LHCN-M2 (cell line): ENCODE measurements around the gene MAGOH. TPM values are rescaled to one million over a fixed set of nuclear protein-coding genes. Genes with fewer than 3 reads are reported as not detected.
"Not testable (repeated sequence)": the region's sequence is repeated elsewhere in the genome, so short reads cannot be mapped to it uniquely, and the experiment has no call there.

Source experiments
- DNase-seq: peaks from one replicate; pipeline ENCODE4 v3.0.0-alpha.2; 2012; ENCODE audit warnings: low read depth
- total RNA-seq: library from RNA; depleted of rRNA; stranded (reverse); fragments of >200 nt; gene quantifications from 2 replicates; pipeline ENCODE4 v1.2.3, GENCODE V29; 2014

Gene MAGOH
- total RNA-seq, 1 experiment from 2014 or later: 36.5 TPM

DNA sequence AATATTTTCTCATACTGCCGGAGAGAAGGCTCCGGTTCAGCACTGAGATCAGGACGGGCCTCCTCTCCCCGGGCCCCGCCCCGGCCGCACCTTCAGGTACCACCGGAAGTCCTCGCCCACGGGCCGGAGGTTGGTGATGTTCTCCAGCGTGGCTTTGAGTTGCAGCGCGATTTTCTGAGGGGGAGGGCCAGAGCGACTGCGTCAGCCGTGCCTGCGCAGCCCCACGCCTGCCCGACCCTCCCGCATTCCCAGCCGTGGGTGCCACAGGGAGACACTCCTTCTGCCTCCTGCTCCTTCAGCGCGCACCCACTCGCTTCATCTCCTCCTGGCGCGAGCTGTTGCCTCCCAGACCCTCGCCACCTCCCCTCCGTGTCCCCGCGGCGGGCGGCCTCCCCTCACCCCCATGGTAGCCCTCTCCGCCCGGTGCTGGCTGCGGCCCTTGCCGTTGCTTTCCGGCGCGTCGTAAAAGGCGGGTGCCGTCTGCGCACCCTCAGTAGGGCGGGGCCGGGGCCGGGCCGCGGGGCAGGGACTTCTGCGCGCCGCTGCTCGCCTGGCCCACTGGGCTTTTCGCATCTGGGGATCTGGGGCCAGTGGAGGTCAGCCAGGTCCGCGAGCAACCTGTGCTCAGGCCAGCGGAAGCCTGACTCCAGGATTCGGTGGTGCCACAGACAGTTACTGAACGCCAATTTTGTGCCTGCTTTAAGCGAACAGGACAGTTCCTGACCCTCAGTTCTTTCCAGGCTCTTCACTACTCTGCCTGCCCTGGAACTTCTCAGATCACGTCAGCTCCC, 18.0 kb downstream of the MAGOH start, which contains the start of gene CZIB:
TSS of gene CZIB (minus strand) at position 464 of the 791 bp plus-strand sequence. CDS start at position 405, 59 bp downstream.
- peak; percentile 83 for DNase-seq

DNA sequence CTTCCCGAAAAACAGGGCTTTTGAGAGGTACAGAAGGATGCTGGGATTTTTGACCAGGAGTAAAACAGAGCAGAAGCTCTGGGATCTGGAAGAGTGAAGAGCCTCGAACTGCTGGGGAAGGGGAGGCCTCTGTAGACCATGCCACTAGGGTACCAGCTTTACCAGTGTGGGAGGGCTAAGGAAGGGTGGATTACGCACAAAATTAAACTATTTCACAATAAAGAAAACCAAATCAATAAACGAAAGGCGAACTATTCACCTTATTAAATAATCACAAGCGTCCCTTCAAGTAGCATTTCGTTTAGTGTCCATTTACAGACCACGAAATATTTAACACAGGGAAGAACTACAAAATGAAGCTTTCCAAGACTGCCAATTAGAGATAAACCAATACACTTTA, 18.6 kb downstream of the MAGOH start:
- DNase-seq: no peak

DNA sequence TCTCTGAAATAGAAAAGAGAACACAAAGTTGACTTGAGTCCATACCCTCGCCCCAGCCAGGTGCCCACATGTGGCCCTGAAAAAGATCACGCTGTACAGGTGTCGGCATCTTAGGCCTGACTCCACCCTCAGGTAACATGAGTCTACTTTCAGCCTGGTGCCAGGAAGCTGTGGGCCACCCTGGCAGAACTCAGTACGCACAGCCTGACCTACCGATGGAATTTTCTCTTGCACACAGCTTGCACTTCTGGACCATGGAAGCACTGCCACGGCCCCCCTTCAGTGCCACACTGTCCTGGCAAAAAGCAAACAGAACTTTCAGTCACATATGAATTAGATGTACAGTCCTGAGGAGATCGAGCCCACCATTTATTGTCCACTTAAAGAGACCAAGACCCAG, 20.1 kb downstream of the MAGOH start:
- DNase-seq: no peak

DNA sequence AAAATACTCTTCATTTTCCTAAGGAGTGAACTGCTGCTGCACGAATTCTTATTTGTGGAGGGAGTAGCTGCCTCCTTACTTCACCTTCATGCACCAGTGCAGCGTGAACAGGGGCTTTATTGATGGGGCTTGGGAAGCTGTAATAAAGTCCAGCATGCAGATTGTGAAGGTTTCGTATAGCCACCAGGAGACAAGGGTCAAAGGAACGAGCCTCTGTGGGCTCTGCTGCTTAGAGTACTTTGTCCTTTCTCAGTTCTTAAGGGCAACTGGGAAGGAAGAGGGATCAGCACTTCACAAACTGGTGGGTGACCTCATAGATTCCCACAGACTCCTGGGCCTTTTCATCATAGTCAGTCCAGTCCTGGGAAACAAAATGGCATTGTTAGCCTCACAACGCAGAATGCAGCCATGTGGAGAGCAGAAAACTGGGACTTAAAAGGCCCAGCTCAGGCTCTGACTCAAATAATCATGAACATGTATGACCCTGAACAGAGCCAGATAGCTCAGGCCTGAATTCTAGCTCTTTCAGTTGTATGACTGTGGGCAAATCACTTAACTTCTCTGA, 23.9 kb downstream of the MAGOH start:
- no peak for DNase-seq

DNA sequence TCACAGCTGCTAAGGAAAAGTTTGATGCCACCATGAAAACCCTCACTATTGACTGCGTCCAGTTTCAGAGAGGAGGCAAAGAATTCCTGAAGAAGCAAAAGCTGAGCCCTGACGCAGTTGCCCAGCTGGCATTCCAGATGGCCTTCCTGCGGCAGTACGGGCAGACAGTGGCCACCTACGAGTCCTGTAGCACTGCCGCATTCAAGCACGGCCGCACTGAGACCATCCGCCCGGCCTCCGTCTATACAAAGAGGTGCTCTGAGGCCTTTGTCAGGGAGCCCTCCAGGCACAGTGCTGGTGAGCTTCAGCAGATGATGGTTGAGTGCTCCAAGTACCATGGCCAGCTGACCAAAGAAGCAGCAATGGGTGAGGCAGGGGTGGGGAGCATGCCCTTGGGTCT, 27.4 kb downstream of the MAGOH start:
- no peak for DNase-seq

DNA sequence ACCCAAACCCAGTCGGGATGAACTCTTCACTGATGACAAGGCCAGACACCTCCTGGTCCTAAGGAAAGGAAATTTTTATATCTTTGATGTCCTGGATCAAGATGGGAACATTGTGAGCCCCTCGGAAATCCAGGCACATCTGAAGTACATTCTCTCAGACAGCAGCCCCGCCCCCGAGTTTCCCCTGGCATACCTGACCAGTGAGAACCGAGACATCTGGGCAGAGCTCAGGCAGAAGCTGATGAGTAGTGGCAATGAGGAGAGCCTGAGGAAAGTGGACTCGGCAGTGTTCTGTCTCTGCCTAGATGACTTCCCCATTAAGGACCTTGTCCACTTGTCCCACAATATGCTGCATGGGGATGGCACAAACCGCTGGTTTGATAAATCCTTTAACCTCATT, 28.0 kb downstream of the MAGOH start:
- no peak for DNase-seq

DNA sequence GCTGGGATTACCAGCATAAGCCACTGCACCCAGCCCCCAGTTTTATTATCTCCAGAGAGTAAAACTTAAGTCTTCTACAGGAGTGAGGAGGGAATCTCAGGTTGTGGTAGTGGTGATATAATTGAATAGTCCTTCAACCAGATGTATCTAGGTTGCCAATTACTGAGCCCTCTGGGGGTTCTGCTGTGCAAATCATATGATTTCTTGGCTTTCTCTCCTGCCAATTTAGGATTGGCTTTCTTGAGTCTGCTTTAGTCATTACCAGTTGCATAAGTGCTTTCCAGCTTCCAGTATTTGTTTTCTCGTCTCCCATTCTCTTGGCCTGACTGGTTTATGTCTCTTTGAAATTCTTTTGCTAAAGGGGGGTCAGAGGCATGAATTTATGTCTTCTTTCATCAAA, 30.6 kb downstream of the MAGOH start:
- DNase-seq: no peak

DNA sequence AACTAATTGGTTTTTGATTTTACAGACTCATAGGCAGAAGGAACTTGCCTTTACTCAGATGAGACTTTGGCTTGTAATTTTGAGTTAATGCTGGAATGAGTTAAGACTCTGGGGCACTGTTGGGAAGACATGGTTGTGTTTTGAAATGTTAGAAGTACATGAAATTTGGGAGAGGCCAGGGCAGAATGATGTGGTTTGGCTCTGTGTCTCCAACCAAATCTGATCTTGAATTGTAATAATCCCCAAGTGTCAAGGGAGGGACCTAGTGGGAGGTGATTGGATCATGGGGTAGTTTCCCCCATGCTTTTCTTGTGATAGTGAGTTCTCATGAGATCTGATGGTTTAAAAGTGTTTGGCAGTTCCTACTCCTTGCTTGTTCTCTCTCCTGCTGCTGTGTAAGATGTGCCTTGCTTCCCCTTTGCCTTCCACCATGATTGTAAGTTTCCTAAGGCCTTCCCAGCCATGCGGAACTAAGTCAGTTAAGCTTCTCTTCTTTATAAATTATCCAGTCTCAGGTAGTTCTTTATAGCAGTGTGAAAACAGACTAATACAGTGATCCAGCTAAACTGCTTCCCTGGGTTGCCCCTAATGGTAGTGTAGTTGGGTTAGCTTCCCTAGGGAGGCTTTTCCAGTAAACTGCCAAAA, 31.5 kb downstream of the MAGOH start:
- DNase-seq: no peak

DNA sequence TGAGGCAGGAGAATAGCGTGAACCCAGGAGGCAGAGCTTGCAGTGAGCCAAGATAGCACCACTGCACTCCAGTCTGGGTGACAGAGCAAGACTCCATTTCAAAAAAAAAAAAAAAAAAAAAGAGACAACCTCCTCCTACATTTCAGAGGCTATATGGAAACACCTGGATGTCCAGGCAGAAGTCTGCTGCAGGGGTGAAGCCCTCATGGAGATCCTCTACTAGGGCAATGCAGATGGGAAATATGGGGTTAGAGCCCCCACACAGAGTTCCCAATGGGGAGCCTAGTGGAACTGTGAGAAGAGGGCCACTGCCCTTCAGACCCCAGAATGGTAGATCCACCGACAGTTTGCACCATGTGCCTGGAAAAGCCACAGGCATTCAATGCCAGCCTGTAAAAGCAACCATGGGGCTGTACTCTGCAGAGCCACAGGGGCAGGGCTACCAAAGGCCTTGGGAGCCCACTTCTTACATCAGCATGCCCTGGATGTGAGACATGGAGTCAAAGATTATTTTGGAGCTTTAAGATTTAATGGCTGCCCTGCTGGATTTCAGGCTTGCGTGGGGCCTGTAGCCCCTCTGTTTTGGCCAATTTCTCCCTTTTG, 32.1 kb downstream of the MAGOH start:
- DNase-seq: not testable (repeated sequence)

DNA sequence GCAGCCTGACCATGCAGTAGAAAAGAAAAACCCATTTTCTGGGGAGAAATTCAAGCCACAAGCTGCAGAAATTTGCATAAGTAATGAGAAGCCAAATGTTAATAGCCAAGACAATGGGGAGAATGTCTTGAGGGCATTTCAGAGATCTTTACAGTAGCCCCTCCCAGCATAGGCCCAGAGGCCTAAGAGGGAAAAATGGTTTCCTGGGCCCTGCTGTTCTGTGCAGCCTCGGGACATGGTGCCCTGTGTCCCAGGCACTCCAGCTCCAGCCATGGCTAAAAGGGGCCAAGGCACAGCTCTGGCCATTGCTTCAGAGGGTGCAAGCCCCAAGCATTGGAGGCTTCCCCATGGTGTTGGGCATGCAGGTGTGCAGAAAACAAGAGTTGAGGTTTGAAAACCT, 32.8 kb downstream of the MAGOH start:
- not testable (repeated sequence) for DNase-seq

DNA sequence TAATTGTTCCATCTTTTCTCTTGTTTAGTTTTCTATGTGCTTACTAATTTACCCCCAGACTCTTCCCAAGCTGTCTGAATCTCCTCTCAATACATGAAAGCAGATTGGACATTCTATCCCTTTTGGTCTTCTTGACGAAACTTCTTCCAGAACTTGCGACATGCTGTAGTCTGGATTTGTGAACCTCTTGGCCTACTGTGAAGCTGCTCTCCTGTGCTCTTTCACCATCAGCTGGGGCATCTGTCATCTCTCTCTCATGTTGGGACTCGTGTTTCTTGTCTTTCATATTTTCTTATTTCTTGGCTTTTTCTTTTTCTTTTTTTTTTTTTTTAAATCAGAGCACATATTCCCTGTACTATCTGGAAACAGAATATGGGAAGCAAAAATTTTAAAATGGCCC, 34.9 kb downstream of the MAGOH start:
- DNase-seq: no peak

DNA sequence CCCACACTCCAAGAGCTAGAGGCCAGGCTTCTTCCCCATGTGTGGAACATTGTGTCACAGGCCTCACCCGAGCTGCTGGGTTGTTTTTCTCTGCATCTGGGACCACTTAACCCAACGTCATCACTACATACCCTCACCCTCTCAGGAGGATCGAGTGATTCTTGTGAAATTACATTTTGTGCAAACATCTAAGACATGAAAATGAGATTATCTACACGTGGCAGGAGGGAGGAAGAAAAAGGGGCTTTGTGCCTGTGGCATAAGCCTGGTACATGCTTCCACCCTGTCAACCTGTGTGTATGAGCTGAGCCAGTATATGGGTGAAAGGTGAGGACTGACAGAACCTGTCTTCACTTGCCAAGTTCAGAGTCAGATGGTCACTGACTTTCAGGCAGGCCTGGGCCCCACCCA, 40.1 kb downstream of the MAGOH start:
- DNase-seq: no peak

DNA sequence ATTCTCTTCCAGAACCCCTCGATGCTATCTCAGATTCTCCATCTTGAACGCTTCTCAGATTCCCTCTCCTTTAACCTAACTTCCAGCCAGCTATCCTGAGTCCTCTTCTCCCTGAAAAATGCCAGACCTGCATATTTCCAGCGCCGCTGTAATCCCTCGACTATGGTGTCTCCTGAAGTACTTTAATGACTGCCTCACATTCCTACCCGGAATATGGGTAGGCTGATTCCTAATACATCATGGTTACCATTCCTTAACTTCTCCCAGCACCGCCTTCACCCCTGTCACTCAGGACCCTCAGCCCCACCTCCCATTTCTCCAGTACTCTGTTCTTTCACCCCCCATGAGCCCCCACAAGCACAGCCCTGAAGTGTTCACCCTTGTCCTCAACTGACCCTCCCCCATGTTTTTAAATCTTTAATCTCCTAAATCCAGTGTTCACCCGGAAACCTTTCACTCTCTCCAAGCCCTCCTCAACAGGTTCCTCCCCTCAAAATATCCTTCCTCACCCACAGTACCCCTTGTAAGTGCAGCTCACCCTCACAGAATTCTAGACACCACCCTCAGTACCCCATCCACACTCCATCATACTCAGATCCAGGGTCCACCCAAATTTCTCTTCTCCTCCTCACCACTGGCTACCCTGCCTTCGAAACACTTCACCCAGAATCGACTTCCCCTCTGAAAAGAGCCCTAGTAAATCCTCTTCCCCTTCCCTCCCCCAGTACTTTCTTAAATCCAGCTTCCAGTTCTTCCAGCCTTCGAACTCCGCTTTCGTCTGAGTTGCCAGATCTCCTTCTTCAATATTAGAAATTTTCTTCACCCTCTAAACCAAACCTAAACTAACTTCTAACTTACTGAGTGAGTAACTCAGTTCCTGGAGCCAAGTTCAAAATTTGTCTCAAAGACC, 40.8 kb downstream of the MAGOH start:
- DNase-seq: peak; percentile 21

DNA sequence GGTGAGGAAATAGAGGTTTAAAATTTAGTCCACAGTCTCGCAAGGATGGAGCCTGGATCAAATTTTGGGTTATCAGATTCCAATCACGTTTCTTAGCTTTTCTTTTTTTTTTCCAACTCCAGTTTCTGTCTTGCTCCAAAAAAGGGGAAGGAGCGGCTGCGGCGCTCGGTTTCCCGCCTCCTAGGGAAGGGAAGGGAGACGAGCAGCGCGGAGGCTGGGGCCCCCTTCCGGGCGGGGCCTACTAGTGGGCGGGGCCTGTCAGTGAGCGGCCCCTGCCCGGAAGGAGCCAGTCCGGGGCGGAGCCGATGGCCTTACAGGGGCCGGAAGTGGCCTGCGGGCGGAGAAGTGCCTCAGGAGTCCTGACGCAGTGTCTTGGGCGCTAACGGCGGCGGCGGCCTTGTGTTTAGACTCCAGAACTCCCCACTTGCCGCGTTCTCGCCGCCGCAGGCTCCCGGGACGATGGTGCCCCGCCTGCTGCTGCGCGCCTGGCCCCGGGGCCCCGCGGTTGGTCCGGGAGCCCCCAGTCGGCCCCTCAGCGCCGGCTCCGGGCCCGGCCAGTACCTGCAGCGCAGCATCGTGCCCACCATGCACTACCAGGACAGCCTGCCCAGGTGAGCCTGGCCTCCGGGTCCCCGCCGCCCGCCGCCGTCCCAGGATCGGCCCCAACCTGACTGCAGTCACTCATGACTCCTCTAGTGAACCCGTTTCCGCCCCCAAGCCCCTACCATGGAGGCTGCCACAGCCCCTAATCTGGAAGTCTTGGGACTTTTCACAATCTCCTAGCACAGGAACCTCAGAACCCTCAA, 41.6 kb downstream of the MAGOH start, which contains the start of gene CPT2:
TSS of gene CPT2 (plus strand) at position 340 of the 806 bp plus-strand sequence. CDS start at position 460, 120 bp downstream.
- DNase-seq: peak; percentile 86

DNA sequence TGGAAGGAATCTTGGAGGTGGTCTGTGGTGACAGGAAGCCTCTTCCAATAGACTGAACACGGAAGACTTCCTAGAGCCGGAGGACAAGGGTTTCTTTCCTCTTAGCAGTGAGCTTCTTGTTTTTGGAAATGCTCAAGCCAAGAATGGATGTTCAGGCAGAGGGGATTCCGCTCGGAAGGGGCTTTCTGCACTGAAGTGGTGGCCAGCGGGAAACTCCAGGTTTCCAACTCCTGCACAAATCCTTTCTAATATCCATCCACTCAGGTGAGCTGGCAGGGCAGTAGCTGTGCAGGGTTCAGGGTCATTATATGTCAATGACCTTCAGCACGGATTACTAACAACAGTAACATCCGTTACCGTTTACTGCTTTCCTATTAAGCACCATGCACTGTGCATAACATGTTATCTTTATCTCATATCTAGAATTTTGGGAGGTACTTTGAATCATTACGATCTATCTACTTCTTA, 42.3 kb downstream of the MAGOH start:
- no peak for DNase-seq

DNA sequence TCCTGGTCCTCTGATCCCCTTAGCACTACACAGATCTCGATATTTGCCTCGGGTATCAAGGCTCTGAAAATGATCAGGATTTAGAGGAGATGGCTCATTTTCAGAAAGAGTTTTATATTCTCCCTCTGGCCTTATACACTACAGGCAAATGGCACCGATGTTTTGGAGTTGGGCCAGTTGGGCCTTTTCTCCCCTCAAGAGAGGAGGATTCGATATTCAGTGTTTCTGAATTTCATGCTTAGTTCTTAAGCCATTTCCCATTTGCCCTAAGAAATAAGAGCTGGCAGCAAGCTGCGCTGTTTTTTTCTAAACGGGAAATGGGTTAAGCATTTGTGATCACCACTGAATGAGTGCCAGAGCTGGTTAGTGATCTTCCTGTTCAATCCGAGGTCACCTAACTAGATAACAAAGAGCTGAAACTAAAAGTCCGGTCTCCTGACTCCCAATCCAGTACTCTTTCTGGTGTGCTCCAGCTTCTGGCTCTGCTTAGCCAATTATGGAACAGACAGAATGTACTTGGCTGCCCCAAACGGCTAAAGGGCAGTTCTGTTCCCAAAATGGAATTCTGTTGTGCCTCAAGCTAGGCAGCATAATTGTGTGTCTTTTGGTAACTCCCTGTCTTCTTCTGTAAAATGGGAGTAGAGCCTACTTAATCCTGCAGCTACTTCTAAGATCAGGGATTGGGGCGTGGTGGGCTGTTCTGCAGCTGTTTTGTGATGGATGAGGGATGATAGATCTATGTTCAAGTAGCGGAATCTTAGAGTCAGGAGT, 42.9 kb downstream of the MAGOH start:
- DNase-seq: no peak

DNA sequence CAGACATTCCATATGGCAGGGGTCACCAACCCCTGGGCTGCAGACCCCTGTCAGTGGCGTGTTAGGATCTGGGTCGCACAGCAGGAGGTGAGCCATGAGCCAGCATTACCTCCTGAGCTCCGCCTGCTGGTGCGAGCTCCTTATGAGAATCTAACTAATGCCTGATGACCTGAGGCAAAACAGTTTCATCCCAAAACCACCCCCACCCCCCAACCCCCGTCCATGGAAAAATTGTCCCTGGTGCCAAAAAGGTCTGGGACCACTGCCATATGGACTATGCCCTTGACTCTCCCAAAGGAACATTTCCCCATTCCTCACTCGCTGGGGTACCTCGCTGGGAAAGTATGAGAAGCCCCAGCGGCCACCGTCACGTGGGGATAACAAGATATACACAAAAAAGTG, 48.1 kb downstream of the MAGOH start:
- DNase-seq: no peak

DNA sequence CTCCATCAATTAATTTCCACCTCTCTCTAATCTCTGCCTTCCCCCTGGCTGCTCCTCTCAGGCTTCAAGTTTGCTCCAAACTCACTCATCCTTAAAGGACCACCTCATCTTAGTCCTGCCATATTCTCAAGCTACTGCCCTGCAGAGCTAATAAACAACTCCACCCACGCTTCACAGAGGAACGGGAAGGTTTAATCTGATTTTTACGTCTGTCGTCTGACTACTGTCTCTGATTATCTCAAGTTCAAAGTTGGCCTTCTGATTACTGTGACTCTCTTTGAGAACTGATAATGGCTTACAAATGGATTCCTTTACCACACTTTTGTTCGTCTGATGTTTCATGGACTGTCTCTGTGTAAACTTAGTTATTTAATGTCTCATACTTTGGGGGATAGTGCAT, 49.3 kb downstream of the MAGOH start:
- no peak for DNase-seq

DNA sequence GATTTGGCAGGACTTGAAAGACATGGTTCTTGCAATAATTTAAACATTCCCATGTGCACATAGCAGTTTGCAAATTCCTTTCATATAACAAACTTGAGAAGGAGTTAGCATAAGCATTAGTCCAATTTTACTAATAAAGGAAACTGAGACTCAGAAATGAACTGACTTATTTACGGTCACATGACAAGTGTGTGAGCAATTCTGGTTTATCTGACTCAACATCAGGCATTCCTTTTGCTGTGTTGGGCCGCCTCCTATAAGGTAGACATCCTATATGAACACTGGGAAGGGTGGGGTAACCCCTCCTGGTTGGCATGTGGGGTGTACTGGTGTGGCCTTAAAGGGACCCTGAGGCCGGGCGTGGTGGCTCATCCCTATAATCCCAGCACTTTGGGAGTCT, 50.2 kb downstream of the MAGOH start:
- no peak for DNase-seq
